HL-60 (cell line): Measurements from ENCODE around the gene PPP1R3C.

Experiments
- GABPA ChIP-seq: IDR thresholded peaks from 2 replicates; pipeline ENCODE4 v1.6.1; 2012; ENCODE audit warnings: low read depth
- POLR2AphosphoS5 ChIP-seq: IDR thresholded peaks from 2 replicates; pipeline ENCODE4 v1.6.1; 2012; ENCODE audit warnings: low read depth
- TF ChIP-seq, protein P1 (sequence below): IDR thresholded peaks from one replicate; pipeline ENCODE4 v1.5.1; 2011; ENCODE audit warnings: low read length, control low read depth, inconsistent platforms; ENCODE audit not compliant: insufficient read depth

DNA sequence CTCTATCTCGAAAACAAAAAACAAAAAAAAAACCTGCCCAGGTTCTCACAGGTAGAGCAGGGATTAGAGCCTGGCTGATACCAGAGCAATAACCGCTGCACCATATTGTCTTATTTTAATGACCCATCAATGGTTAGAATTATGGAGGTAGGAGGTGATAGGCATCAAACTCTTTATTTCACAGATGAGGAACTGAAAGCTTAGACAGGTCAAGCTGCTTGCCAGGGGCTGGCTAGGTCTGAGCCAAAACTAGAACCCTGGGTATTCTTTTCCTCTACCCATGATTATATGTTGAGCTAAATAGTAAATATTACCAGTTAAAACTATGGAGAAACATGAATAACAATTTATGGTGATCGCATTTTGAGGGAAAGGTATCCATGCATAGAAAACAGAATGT, 2.0 kb upstream of the PPP1R3C start:
- TF ChIP-seq, protein P1, sequence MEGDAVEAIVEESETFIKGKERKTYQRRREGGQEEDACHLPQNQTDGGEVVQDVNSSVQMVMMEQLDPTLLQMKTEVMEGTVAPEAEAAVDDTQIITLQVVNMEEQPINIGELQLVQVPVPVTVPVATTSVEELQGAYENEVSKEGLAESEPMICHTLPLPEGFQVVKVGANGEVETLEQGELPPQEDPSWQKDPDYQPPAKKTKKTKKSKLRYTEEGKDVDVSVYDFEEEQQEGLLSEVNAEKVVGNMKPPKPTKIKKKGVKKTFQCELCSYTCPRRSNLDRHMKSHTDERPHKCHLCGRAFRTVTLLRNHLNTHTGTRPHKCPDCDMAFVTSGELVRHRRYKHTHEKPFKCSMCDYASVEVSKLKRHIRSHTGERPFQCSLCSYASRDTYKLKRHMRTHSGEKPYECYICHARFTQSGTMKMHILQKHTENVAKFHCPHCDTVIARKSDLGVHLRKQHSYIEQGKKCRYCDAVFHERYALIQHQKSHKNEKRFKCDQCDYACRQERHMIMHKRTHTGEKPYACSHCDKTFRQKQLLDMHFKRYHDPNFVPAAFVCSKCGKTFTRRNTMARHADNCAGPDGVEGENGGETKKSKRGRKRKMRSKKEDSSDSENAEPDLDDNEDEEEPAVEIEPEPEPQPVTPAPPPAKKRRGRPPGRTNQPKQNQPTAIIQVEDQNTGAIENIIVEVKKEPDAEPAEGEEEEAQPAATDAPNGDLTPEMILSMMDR: no peak
- TF ChIP-seq GABPA: no peak
- TF ChIP-seq POLR2AphosphoS5: no peak
